Prostate gland (tissue), 2 donors: Measurements from ENCODE around the gene CXCL10. TPM values are rescaled to one million over a fixed set of nuclear protein-coding genes. Genes with fewer than 3 reads are reported as not detected.
"Not testable (repeated sequence)": the region's sequence is repeated elsewhere in the genome, so short reads cannot be mapped to it uniquely, and the experiment has no call there.

Source experiments
- DNase-seq: peaks from one replicate; pipeline ENCODE4 v3.0.0-alpha.2; 2019; ENCODE audit warnings: low spot score
- H3K27ac ChIP-seq, 2 donors: fragments of 200-600 bp; sonication (generic); 2 replicates each; pipeline ENCODE4 v1.5.1; 2017 to 2019
- H3K27me3 ChIP-seq: fragments of 200-600 bp; sonication (generic); replicated peaks from 2 replicates; pipeline ENCODE4 v1.5.1; 2019; ENCODE audit not compliant: insufficient read depth
- H3K36me3 ChIP-seq, 2 donors: fragments of 200-600 bp; sonication (generic); 1 replicate in 1 of 2; 2 replicates in 1 of 2; pipeline versions ENCODE4 v1.5.1 to v1.8.1; 2017 to 2019
- H3K4me1 ChIP-seq: fragments of 200-600 bp; sonication (generic); replicated peaks from 2 replicates; pipeline ENCODE4 v1.5.1; 2019
- H3K4me3 ChIP-seq, 2 donors: fragments of 200-600 bp; sonication (generic); 2 replicates each; pipeline ENCODE4 v1.5.1; 2017 to 2019
- H3K9me3 ChIP-seq: fragments of 200-600 bp; sonication (generic); 2 replicates; pipeline ENCODE4 v1.5.1; 2017
- POLR2A ChIP-seq: fragments of 450-650 bp; IDR thresholded peaks from one replicate; pipeline ENCODE4 v1.6.1; 2016; ENCODE audit warnings: antibody characterized with exemption, mild to moderate bottlenecking
- POLR2AphosphoS5 ChIP-seq: sonication (generic); formaldehyde crosslinking; IDR thresholded peaks from one replicate; pipeline ENCODE4 v1.6.1; 2017; ENCODE audit warnings: antibody characterized with exemption
- WGBS: methylation state at CpG from one replicate; pipeline ENCODE4 v1.1.5; 2018; 5-methylcytosine and 5-hydroxymethylcytosine counted together
- intact Hi-C: fragments of 100-400 bp; cut with DNase I; formaldehyde crosslinking; loops from one replicate; pipeline ENCODE4 v1.14.2; 2022
- total RNA-seq, 2 donors: library from RNA; depleted of rRNA; stranded (reverse); fragments of >200 nt; gene quantifications; one replicate each; pipeline ENCODE4 v1.1.0, GENCODE V29; 2016
- TF ChIP-seq, protein P1 (sequence below), 4 experiments: fragments of 200-600 bp in 2 of 4; fragments of 450-650 bp in 2 of 4; sonication (generic) in 2 of 4; IDR thresholded peaks; 1 replicate in 3 of 4; 2 replicates in 1 of 4; pipeline ENCODE4 v1.5.1; 2016 to 2019; ENCODE audit warnings: antibody characterized with exemption in 4 of 4, mild to moderate bottlenecking in 2 of 4, moderate library complexity in 2 of 4

The CXCL10 gene
- total RNA-seq, 2 donors from 2014 or later: 0.51 TPM; not detected in 1

GRCh38 chr4:76055421-76055820 lies 32.1 kb upstream of the CXCL10 start:
- intact Hi-C loops: no loop called here
- no peaks in the 10 kb centered on the region for H3K4me1 ChIP-seq
- 94% methylated on average over 2 of the region's 2 CpGs for WGBS

GRCh38 chr4:76055016-76055415 lies 31.7 kb upstream of the CXCL10 start:
- Histone ChIP-seq H3K36me3 (no peaks in the 10 kb centered on the region), H3K27ac (no peak overlapping the region), H3K9me3 (no peaks in the 10 kb centered on the region), H3K4me1 (no peaks in the 10 kb centered on the region), H3K4me3 (no peak overlapping the region), H3K27me3 (no peaks in the 10 kb centered on the region)
- TF ChIP-seq POLR2A (no peak), POLR2AphosphoS5 (no peak)
- TF ChIP-seq, protein P1, sequence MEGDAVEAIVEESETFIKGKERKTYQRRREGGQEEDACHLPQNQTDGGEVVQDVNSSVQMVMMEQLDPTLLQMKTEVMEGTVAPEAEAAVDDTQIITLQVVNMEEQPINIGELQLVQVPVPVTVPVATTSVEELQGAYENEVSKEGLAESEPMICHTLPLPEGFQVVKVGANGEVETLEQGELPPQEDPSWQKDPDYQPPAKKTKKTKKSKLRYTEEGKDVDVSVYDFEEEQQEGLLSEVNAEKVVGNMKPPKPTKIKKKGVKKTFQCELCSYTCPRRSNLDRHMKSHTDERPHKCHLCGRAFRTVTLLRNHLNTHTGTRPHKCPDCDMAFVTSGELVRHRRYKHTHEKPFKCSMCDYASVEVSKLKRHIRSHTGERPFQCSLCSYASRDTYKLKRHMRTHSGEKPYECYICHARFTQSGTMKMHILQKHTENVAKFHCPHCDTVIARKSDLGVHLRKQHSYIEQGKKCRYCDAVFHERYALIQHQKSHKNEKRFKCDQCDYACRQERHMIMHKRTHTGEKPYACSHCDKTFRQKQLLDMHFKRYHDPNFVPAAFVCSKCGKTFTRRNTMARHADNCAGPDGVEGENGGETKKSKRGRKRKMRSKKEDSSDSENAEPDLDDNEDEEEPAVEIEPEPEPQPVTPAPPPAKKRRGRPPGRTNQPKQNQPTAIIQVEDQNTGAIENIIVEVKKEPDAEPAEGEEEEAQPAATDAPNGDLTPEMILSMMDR (IDR thresholded peaks at IDR 0.05): no peak
- no peak for DNase-seq
- WGBS: 91% methylated on average over 2 of the region's 2 CpGs
- intact Hi-C loops: no loop called here

More at GRCh38 chr4:76055421-76055820, 32.1 kb upstream of the CXCL10 start:
- Histone ChIP-seq H3K36me3 (no peaks in the 10 kb centered on the region), H3K27me3 (no peaks in the 10 kb centered on the region), H3K9me3 (no peaks in the 10 kb centered on the region), H3K27ac (no peak overlapping the region), H3K4me3 (no peak overlapping the region)
- no peak for DNase-seq
- TF ChIP-seq, protein P1 (IDR thresholded peaks at IDR 0.05): no peak
- no peak for TF ChIP-seq POLR2A

DNA sequence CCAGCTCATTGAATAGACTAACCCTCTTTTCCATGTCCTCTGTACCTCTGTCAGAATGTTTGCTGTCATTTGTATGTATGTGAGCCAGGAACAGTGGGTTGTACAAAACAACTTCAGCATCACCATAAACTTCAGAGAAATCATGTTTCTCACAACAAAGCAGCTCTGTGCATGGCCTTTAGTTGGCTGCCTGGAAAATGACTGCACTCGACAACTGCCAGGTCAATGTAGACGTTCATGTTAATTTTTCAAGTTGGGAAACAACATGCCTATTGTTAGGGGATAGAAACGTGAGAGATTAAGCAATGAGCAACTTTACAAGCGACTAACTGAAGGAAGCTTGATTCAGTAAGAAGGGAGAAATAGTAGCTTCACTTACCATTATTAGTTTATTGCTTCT lies 30.4 kb upstream of the CXCL10 start:
- TF ChIP-seq POLR2AphosphoS5 (no peak), POLR2A (no peak)
- TF ChIP-seq, protein P1 (IDR thresholded peaks at IDR 0.05): no peak
- WGBS: 18% methylated on average over 4 of the region's 4 CpGs
- H3K27me3 ChIP-seq: no peaks in the 10 kb centered on the region
- no peak overlapping the region for H3K4me3 ChIP-seq
- no peaks in the 10 kb centered on the region for H3K9me3 ChIP-seq
- intact Hi-C loops: no loop called here
- DNase-seq: no peak
- no peaks in the 10 kb centered on the region for H3K36me3 ChIP-seq
- no peak overlapping the region for H3K27ac ChIP-seq
- H3K4me1 ChIP-seq: no peaks in the 10 kb centered on the region

GRCh38 chr4:76050560-76051050 lies 27.3 kb upstream of the CXCL10 start:
- 85% methylated on average over 21 of the region's 27 CpGs for WGBS
- DNase-seq, H3K4me3 ChIP-seq, H3K27me3 ChIP-seq, H3K27ac ChIP-seq, H3K36me3 ChIP-seq, intact Hi-C loops, H3K9me3 ChIP-seq, H3K4me1 ChIP-seq: not testable (repeated sequence)

- H3K4me1 ChIP-seq, H3K27ac ChIP-seq, H3K4me3 ChIP-seq, H3K36me3 ChIP-seq, intact Hi-C loops, H3K9me3 ChIP-seq, DNase-seq, H3K27me3 ChIP-seq: not testable (repeated sequence)
- WGBS: 63% methylated on average over 17 of the region's 17 CpGs
Measured at GRCh38 chr4:76049860-76050416, 26.6 kb upstream of the CXCL10 start.

DNA sequence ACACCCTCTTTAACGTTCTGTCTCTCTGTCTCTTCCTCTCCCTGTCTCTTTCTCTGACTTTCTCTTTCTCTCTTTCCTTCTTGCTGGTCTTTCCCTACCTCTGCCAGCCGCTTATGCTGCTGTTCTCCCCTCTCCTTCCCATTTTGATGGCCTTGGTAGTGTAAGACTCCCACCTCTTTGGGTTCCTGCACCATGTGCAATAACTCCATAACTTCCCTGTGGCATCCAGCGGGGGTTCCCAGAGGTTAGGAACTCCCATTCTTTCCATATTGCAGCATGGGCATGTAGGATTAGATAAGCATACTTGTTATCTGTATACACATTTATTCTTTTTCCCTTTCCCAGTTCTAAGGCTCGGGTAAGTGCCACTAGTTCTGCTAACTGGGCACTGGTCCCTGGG lies 21.4 kb upstream of the CXCL10 start:
- intact Hi-C loops, H3K4me3 ChIP-seq, H3K36me3 ChIP-seq, H3K27me3 ChIP-seq, DNase-seq, H3K27ac ChIP-seq, H3K9me3 ChIP-seq, H3K4me1 ChIP-seq: not testable (repeated sequence)
- 96% methylated on average over 4 of the region's 4 CpGs for WGBS

DNA sequence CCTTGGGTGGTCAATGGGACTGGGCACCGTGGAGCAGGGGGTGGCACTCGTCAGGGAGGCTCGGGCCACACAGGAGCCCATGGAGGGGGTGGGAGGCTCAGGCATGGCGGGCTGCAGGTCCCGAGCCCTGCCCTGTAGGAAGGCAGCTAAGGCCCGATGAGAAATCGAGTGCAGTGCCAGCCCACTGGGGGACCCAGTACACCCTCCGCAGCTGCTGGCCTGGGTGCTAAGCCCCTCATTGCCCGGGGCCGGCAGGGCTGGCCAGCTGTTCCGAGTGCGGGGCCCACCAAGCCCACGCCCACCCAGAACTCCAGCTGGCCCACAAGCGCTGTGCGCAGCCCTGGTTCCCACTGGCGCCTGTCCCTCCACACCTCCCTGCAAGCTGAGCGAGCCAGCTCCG lies 20.0 kb upstream of the CXCL10 start:
- H3K4me3 ChIP-seq, H3K36me3 ChIP-seq, H3K4me1 ChIP-seq, intact Hi-C loops, H3K27me3 ChIP-seq, H3K9me3 ChIP-seq, DNase-seq, H3K27ac ChIP-seq: not testable (repeated sequence)
- 98% methylated on average over 15 of the region's 18 CpGs for WGBS

DNA sequence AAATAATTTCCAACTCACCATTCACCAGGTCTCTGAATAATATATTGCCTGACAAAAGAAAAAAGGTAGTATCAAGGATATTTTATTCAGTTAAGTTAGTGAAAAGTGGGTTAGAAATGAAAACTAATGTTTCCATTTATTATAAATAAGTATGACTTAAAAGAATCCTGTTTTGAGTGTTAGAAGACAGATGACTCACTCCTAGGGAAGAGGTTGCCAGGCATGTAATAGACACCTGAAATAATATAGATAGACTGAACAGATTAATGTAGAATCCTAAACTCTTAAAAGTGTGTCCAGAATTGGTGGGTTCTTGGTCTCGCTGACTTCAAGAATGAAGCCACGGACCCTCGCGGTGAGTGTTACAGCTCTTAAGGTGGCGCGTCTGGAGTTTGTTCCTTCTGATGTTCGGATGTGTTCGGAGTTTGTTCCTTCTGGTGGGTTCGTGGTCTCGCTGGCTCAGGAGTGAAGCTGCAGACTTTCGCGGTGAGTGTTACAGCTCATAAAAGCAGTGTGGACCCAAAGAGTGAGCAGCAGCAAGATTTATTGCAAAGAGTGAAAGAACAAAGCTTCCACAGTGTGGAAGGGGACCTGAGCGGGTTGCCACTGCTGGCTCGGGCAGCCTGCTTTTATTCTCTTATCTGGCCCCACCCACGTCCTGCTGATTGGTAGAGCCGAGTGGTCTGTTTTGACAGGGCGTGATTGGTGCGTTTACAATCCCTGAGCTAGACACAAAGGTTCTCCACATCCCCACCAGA lies 19.1 kb upstream of the CXCL10 start:
- WGBS: 58% methylated on average over 13 of the region's 18 CpGs
- H3K4me1 ChIP-seq, H3K27me3 ChIP-seq, intact Hi-C loops, H3K9me3 ChIP-seq, H3K4me3 ChIP-seq, H3K27ac ChIP-seq, H3K36me3 ChIP-seq, DNase-seq: not testable (repeated sequence)
